Cardiac muscle cell (in vitro differentiated cells and primary cell): ENCODE results near the gene CHD3. TPM values are rescaled to one million over a fixed set of nuclear protein-coding genes. Genes with fewer than 3 reads are reported as not detected.

Experiments used
- DNase-seq, 2 donors: peaks; one replicate each; pipeline versions ENCODE4 v3.0.0 to v3.0.0-alpha.2; 2010 to 2017; ENCODE audit warnings: low read depth in 1 of 2, low spot score in 1 of 2
- H3K27ac ChIP-seq: fragments of 200-600 bp; sonication (generic); 2 replicates; pipeline ENCODE4 v1.5.1; 2016
- H3K27me3 ChIP-seq: fragments of 200-600 bp; sonication (generic); 2 replicates; pipeline ENCODE4 v1.6.0; 2016; ENCODE audit warnings: control low read depth
- H3K36me3 ChIP-seq: fragments of 200-600 bp; sonication (generic); 2 replicates; pipeline ENCODE4 v1.5.1; 2016; ENCODE audit warnings: control low read depth
- H3K4me1 ChIP-seq: fragments of 200-600 bp; sonication (generic); 2 replicates; pipeline ENCODE4 v1.8.1; 2017; ENCODE audit warnings: low read depth, mild to moderate bottlenecking, mixed run types
- H3K4me3 ChIP-seq: fragments of 200-600 bp; sonication (generic); 2 replicates; pipeline ENCODE4 v1.5.1; 2016; ENCODE audit warnings: mild to moderate bottlenecking
- H3K9me3 ChIP-seq: fragments of 200-600 bp; sonication (generic); 2 replicates; pipeline ENCODE4 v1.5.1; 2017; ENCODE audit warnings: low read depth, mild to moderate bottlenecking, control low read depth
- CTCF ChIP-seq: IDR thresholded peaks from 2 replicates; pipeline ENCODE4 v1.5.1; 2012; ENCODE audit warnings: low read depth, mild to moderate bottlenecking, low read length
- polyA plus RNA-seq: library from polyadenylated mRNA; unstranded; fragments of >200 nt; fragmentation: Nextera tagmentation; extraction: Ambion mirVana; gene quantifications from 2 replicates; pipeline ENCODE4 v1.2.1, GENCODE V29; 2016
- total RNA-seq: library from RNA; depleted of rRNA; stranded (reverse); fragments of >200 nt; gene quantifications from 2 replicates; pipeline ENCODE4 v1.2.3, GENCODE V29; 2016

The CHD3 gene
- total and polyA plus RNA-seq, 2 experiments from 2014 or later, result 15.9 to 64.7 TPM

DNA sequence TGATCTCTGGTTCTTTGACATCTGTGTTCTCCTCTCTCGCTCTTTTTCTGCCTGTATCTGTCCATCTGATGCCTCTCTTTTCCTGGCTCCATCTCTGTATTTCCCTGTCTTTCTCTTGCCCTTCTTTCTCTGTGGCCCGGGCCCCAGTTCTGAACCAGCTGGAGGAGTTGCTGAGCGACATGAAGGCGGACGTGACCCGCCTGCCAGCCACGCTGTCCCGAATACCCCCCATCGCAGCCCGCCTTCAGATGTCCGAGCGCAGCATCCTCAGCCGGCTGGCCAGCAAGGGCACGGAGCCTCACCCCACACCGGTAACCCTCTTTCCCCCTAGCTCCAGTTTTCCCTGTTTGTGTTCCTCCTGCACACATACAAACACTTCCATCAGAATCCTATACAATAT is 21.7 kb downstream of the CHD3 start:
- H3K4me3 ChIP-seq, result no peak overlapping the region
- H3K36me3 ChIP-seq, result peaks cover 20% of the 10 kb centered on the region
- no peaks in the 10 kb centered on the region for H3K9me3 ChIP-seq
- no peak for TF ChIP-seq CTCF
- H3K27me3 ChIP-seq, result no peaks in the 10 kb centered on the region
- H3K27ac ChIP-seq, result no peak overlapping the region
- H3K4me1 ChIP-seq, result peaks cover 5% of the 10 kb centered on the region
- no peak for DNase-seq

GRCh38 chr17:7910711-7911110 is 22.1 kb downstream of the CHD3 start:
- no peak for TF ChIP-seq CTCF
- H3K27ac ChIP-seq, result no peak overlapping the region
- H3K9me3 ChIP-seq, result no peaks in the 10 kb centered on the region
- H3K4me1 ChIP-seq, result peaks cover 7% of the 10 kb centered on the region
- DNase-seq, result no peak
- H3K36me3 ChIP-seq, result peaks cover 20% of the 10 kb centered on the region
- H3K27me3 ChIP-seq, result no peaks in the 10 kb centered on the region
- no peak overlapping the region for H3K4me3 ChIP-seq

DNA sequence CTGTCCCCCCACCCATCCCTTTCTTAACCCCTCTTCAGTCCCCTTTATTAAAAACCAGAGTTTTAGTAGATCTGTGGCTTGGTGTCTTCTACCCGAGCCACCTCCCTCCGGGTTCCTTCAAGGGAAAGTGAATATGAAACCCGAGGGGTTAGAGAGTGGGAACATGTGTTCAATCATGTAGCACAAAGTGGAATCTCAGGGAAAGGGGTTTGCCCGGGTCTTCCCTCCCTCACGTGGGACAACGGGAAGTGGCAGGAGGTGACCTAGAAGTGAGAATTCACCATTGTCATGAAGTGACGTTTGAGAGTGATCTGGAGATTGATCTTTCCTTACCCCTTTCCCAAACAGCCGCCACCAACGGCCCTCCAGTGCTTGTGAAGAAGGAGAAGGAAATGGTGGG is 22.5 kb downstream of the CHD3 start:
- Histone ChIP-seq H3K9me3 (no peaks in the 10 kb centered on the region), H3K36me3 (peaks cover 20% of the 10 kb centered on the region), H3K4me3 (no peak overlapping the region), H3K4me1 (peaks cover 8% of the 10 kb centered on the region), H3K27me3 (no peaks in the 10 kb centered on the region), H3K27ac (no peak overlapping the region)
- no peak for DNase-seq
- TF ChIP-seq CTCF, result no peak

GRCh38 chr17:7912927-7913524 is 24.4 kb downstream of the CHD3 start:
- H3K4me3 ChIP-seq, result no peak overlapping the region
- H3K27ac ChIP-seq, result no peak overlapping the region
- H3K9me3 ChIP-seq, result no peaks in the 10 kb centered on the region
- DNase-seq, result peak; percentile 76 to 85
- H3K36me3 ChIP-seq, result peaks cover 11% of the 10 kb centered on the region
- H3K4me1 ChIP-seq, result peaks cover 11% of the 10 kb centered on the region
- no peaks in the 10 kb centered on the region for H3K27me3 ChIP-seq
- TF ChIP-seq CTCF, result peak; percentile 78

- peaks cover 5% of the 10 kb centered on the region for H3K36me3 ChIP-seq
- H3K9me3 ChIP-seq, result no peaks in the 10 kb centered on the region
- H3K4me3 ChIP-seq, result peak overlapping the region; percentile 35
- peaks cover 11% of the 10 kb centered on the region for H3K4me1 ChIP-seq
- peak overlapping the region; percentile 86 for H3K27ac ChIP-seq
- TF ChIP-seq CTCF, result no peak
- peak in 1 of 2 donors; percentile 54 for DNase-seq
- no peaks in the 10 kb centered on the region for H3K27me3 ChIP-seq
Measured at GRCh38 chr17:7915179-7915610, 26.6 kb downstream of the CHD3 start.
